Common myeloid progenitor, CD34-positive (primary cell): ENCODE results near the gene EBF3.

Source experiments
- CTCF ChIA-PET: fragments of 350-600 bp; sonication (Branson Sonifier 250); formaldehyde crosslinking; loops from one replicate; lab custom pipeline; 2021; ENCODE audit warnings: antibody characterized with exemption; lab: Charles Lee
- POLR2A ChIA-PET: fragments of 350-600 bp; sonication (Branson Sonifier 250); formaldehyde crosslinking; loops from one replicate; lab custom pipeline; 2021; ENCODE audit warnings: antibody characterized with exemption; lab: Charles Lee
- DNase-seq, 3 donors: peaks; one replicate each; pipeline versions ENCODE4 v3.0.0 to v3.0.0-alpha.2; 2013
- H3K27ac ChIP-seq, 2 experiments: 1 replicate in 1 of 2; 2 replicates in 1 of 2; pipeline ENCODE4 v1.7.0; 2013; ENCODE audit warnings: inconsistent platforms in 2 of 2, low read length in 2 of 2, mild to moderate bottlenecking in 2 of 2, low read depth in 1 of 2, moderate library complexity in 1 of 2; ENCODE audit not compliant: severe bottlenecking in 2 of 2, insufficient read depth in 1 of 2, poor library complexity in 1 of 2
- H3K27me3 ChIP-seq, 5 experiments: replicated peaks in 2 of 5; 1 replicate in 3 of 5; 2 replicates in 2 of 5; pipeline versions ENCODE4 v1.6.1 to v1.7.0; 2013; ENCODE audit warnings: low read length in 4 of 5, mild to moderate bottlenecking in 2 of 5, moderate library complexity in 2 of 5, inconsistent platforms in 1 of 5; ENCODE audit not compliant: insufficient read depth in 5 of 5, control insufficient read depth in 4 of 5
- H3K36me3 ChIP-seq, 4 experiments: 1 replicate in 2 of 4; 2 replicates in 2 of 4; pipeline versions ENCODE4 v1.6.1 to v1.7.0; 2013; ENCODE audit warnings: low read length in 3 of 4, control low read depth in 1 of 4, mild to moderate bottlenecking in 1 of 4; ENCODE audit not compliant: control insufficient read depth in 4 of 4, insufficient read depth in 4 of 4
- H3K4me1 ChIP-seq, 4 experiments: 1 replicate in 3 of 4; 2 replicates in 1 of 4; pipeline versions ENCODE4 v1.6.1 to v1.7.1; 2013; ENCODE audit warnings: low read length in 3 of 4, mild to moderate bottlenecking in 3 of 4, control low read depth in 1 of 4, inconsistent platforms in 1 of 4, moderate library complexity in 1 of 4; ENCODE audit not compliant: control insufficient read depth in 4 of 4, insufficient read depth in 4 of 4; ENCODE audit errors: control extremely low read depth in 1 of 4
- H3K4me3 ChIP-seq, 7 experiments: 1 replicate in 4 of 7; 2 replicates in 3 of 7; pipeline versions ENCODE4 v1.5.1 to v1.7.0; 2013; ENCODE audit warnings: mild to moderate bottlenecking in 7 of 7, low read length in 6 of 7, moderate library complexity in 6 of 7, inconsistent platforms in 2 of 7, low read depth in 2 of 7, control low read depth in 1 of 7; ENCODE audit not compliant: insufficient read depth in 4 of 7, control insufficient read depth in 1 of 7; ENCODE audit errors: extremely low read depth in 1 of 7
- H3K9me3 ChIP-seq, 5 experiments: 1 replicate in 4 of 5; 2 replicates in 1 of 5; pipeline versions ENCODE4 v1.6.1 to v1.7.1; 2013; ENCODE audit warnings: low read length in 4 of 5, mild to moderate bottlenecking in 2 of 5, inconsistent platforms in 1 of 5, low read depth in 1 of 5, moderate library complexity in 1 of 5; ENCODE audit not compliant: control insufficient read depth in 4 of 5, insufficient read depth in 2 of 5; ENCODE audit errors: control extremely low read depth in 1 of 5
- WGBS: methylation state at CpG from one replicate; pipeline ENCODE4 v1.1.5; 2013; ENCODE audit not compliant: insufficient coverage; 5-methylcytosine and 5-hydroxymethylcytosine counted together

The EBF3 gene

GRCh38 chr10:129865413-129865812, 98.7 kb downstream of the EBF3 start:
- no peaks in the 10 kb centered on the region for H3K27me3 ChIP-seq
- no peaks in the 10 kb centered on the region for H3K36me3 ChIP-seq
- DNase-seq = no peak
- H3K4me1 ChIP-seq = peaks cover 0 to 9% (median 0%) of the 10 kb centered on the region in 4 experiments
- no peak overlapping the region for H3K27ac ChIP-seq
- no peak overlapping the region for H3K4me3 ChIP-seq
- ChIA-PET POLR2A (interaction anchor here (0.6 kb wide), 1 partner anchor 50 kb away, joined by 3 read pairs; no protein-coding TSS in a partner anchor), CTCF (no interaction called here)
- WGBS = 99% methylated on average over 7 of the region's 7 CpGs
- no peaks in the 10 kb centered on the region for H3K9me3 ChIP-seq

GRCh38 chr10:129864601-129865126, 99.4 kb downstream of the EBF3 start:
- Histone ChIP-seq H3K4me1 (peaks cover 0 to 2% (median 0%) of the 10 kb centered on the region in 4 experiments), H3K27ac (no peak overlapping the region), H3K4me3 (no peak overlapping the region), H3K36me3 (no peaks in the 10 kb centered on the region), H3K9me3 (no peaks in the 10 kb centered on the region), H3K27me3 (no peaks in the 10 kb centered on the region)
- 66% methylated on average over 9 of the region's 9 CpGs for WGBS
- DNase-seq = peak in 2 of 3 donors; percentile 34 to 40
- POLR2A ChIA-PET = interaction anchor here (0.6 to 0.8 kb wide), 2 partner anchors 11 to 51 kb away, joined by 3 read pairs; no protein-coding TSS in a partner anchor
- CTCF ChIA-PET = no interaction called here

GRCh38 chr10:129864082-129864481, 100.0 kb downstream of the EBF3 start:
- WGBS = 95% methylated on average over 3 of the region's 4 CpGs
- H3K4me1 ChIP-seq = no peaks in the 10 kb centered on the region
- H3K36me3 ChIP-seq = no peaks in the 10 kb centered on the region
- ChIA-PET POLR2A (interaction anchor here (0.8 kb wide), 1 partner anchor 12 kb away, joined by 3 read pairs; no protein-coding TSS in a partner anchor), CTCF (no interaction called here)
- no peak overlapping the region for H3K4me3 ChIP-seq
- no peak overlapping the region for H3K27ac ChIP-seq
- no peaks in the 10 kb centered on the region for H3K27me3 ChIP-seq
- no peaks in the 10 kb centered on the region for H3K9me3 ChIP-seq
- no peak for DNase-seq

- Histone ChIP-seq H3K36me3 (no peaks in the 10 kb centered on the region), H3K4me1 (no peaks in the 10 kb centered on the region), H3K27me3 (no peaks in the 10 kb centered on the region), H3K9me3 (no peaks in the 10 kb centered on the region), H3K4me3 (no peak overlapping the region), H3K27ac (no peak overlapping the region)
- 95% methylated on average over 12 of the region's 15 CpGs for WGBS
- POLR2A ChIA-PET = no interaction called here
- CTCF ChIA-PET = no interaction called here
- DNase-seq = no peak
Observed at GRCh38 chr10:129863201-129863663, 100.8 kb downstream of the EBF3 start.

- Histone ChIP-seq H3K27me3 (no peaks in the 10 kb centered on the region), H3K9me3 (no peaks in the 10 kb centered on the region), H3K4me1 (no peaks in the 10 kb centered on the region), H3K27ac (no peak overlapping the region), H3K4me3 (no peak overlapping the region), H3K36me3 (no peaks in the 10 kb centered on the region)
- WGBS = 98% methylated on average over 14 of the region's 22 CpGs
- DNase-seq = no peak
- ChIA-PET POLR2A (no interaction called here), CTCF (no interaction called here)
Observed at GRCh38 chr10:129861776-129862531, 102.1 kb downstream of the EBF3 start.

GRCh38 chr10:129860396-129860795, 103.7 kb downstream of the EBF3 start:
- Histone ChIP-seq H3K4me1 (no peaks in the 10 kb centered on the region), H3K9me3 (peaks cover 0 to 4% (median 0%) of the 10 kb centered on the region in 5 experiments), H3K27me3 (no peaks in the 10 kb centered on the region), H3K27ac (no peak overlapping the region), H3K36me3 (no peaks in the 10 kb centered on the region), H3K4me3 (no peak overlapping the region)
- WGBS = 96% methylated on average over 7 of the region's 9 CpGs
- DNase-seq = no peak
- CTCF ChIA-PET = no interaction called here
- POLR2A ChIA-PET = no interaction called here

- no peak for DNase-seq
- CTCF ChIA-PET = no interaction called here
Observed at GRCh38 chr10:129859536-129859935, 104.5 kb downstream of the EBF3 start.

More at GRCh38 chr10:129859536-129859935, 104.5 kb downstream of the EBF3 start:
- Histone ChIP-seq H3K9me3 (peaks cover 0 to 4% (median 0%) of the 10 kb centered on the region in 5 experiments), H3K36me3 (no peaks in the 10 kb centered on the region), H3K4me1 (no peaks in the 10 kb centered on the region), H3K4me3 (no peak overlapping the region), H3K27me3 (peaks cover 0 to 1% (median 0%) of the 10 kb centered on the region in 5 experiments), H3K27ac (no peak overlapping the region)
- 93% methylated on average over 7 of the region's 7 CpGs for WGBS
- POLR2A ChIA-PET = no interaction called here
